Thymus (tissue), 11 donors: ENCODE measurements around the gene STMP1. TPM values are rescaled to one million over a fixed set of nuclear protein-coding genes. Genes with fewer than 3 reads are reported as not detected.

Source experiments
- DNase-seq, 9 donors: peaks; one replicate each; pipeline ENCODE4 v3.0.0-alpha.2; 2013; ENCODE audit warnings: low spot score in 9 of 9, low read depth in 6 of 9, missing footprints in 1 of 9
- H3K27ac ChIP-seq, 2 donors: one replicate each; pipeline ENCODE4 v1.5.1; 2013; ENCODE audit warnings: control low read depth in 1 of 2, low read depth in 1 of 2, low read length in 1 of 2, mild to moderate bottlenecking in 1 of 2, moderate library complexity in 1 of 2
- H3K27me3 ChIP-seq, 2 donors: one replicate each; pipeline ENCODE4 v1.5.1; 2013; ENCODE audit warnings: low read length in 1 of 2; ENCODE audit not compliant: control insufficient read depth in 2 of 2, insufficient read depth in 1 of 2
- H3K36me3 ChIP-seq, 2 donors: one replicate each; pipeline ENCODE4 v1.5.1; 2013; ENCODE audit warnings: low read length in 1 of 2, mild to moderate bottlenecking in 1 of 2, moderate library complexity in 1 of 2; ENCODE audit not compliant: control insufficient read depth in 2 of 2, insufficient read depth in 2 of 2
- H3K4me1 ChIP-seq, 2 donors: one replicate each; pipeline ENCODE4 v1.5.1; 2013; ENCODE audit warnings: low read length in 2 of 2; ENCODE audit not compliant: control insufficient read depth in 2 of 2, insufficient read depth in 2 of 2
- H3K4me3 ChIP-seq, 2 donors: one replicate each; pipeline ENCODE4 v1.5.1; 2013; ENCODE audit warnings: low read length in 2 of 2, control low read depth in 1 of 2, mild to moderate bottlenecking in 1 of 2
- H3K9me3 ChIP-seq, 2 donors: one replicate each; pipeline ENCODE4 v1.5.1; 2013; ENCODE audit warnings: low read length in 1 of 2, mild to moderate bottlenecking in 1 of 2; ENCODE audit not compliant: control insufficient read depth in 2 of 2, insufficient read depth in 1 of 2
- WGBS: extraction: QIAGEN DNeasy Blood & Tissue Kit; methylation state at CpG from one replicate; pipeline ENCODE4 v1.1.7; 2013; 5-methylcytosine and 5-hydroxymethylcytosine counted together
- polyA plus RNA-seq: library from polyadenylated mRNA; stranded (reverse); fragments of 200-250 nt; gene quantifications from one replicate; pipeline ENCODE4 v1.2.3, GENCODE V29; 2013
- total RNA-seq: library from RNA; stranded (reverse); fragments of 120-200 nt; gene quantifications from one replicate; pipeline ENCODE4 v1.2.4, GENCODE V29; 2013
- donor health status: healthy.

The STMP1 gene
- total and polyA plus RNA-seq, 2 donors = 13.4 to 60.1 TPM

DNA sequence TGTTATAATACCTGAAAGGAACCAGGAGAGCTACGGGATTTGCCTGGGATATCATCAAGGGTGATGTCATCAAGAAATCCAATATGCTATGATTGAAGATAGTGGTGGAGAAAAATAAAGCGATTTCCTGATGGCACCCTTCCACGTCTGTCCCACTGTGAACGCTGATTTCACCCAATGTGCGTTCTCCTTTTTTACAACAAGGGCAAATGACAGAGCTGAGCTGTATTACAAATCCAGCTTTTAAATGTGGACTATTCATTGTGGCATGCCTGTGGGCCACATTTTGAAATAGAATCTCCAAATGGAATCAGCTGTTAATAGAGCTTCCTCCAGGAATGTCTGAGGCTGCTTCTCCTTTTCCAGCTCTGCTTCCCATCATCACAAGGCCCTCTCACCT lies 42.4 kb downstream of the STMP1 start:
- Histone ChIP-seq H3K27ac (no peak overlapping the region), H3K27me3 (no peaks in the 10 kb centered on the region), H3K4me3 (no peak overlapping the region), H3K4me1 (no peaks in the 10 kb centered on the region), H3K36me3 (no peaks in the 10 kb centered on the region), H3K9me3 (no peaks in the 10 kb centered on the region)
- 85% methylated on average over 5 of the region's 5 CpGs for WGBS
- no peak for DNase-seq

- DNase-seq = no peak
- Histone ChIP-seq H3K27ac (no peak overlapping the region), H3K27me3 (no peaks in the 10 kb centered on the region), H3K4me3 (no peak overlapping the region), H3K36me3 (no peaks in the 10 kb centered on the region), H3K9me3 (peaks cover 0 to 4% of the 10 kb centered on the region in 2 donors), H3K4me1 (no peaks in the 10 kb centered on the region)
- 95% methylated on average over 20 of the region's 20 CpGs for WGBS
Observed at GRCh38 chr7:135706038-135706742, 43.9 kb downstream of the STMP1 start.

DNA sequence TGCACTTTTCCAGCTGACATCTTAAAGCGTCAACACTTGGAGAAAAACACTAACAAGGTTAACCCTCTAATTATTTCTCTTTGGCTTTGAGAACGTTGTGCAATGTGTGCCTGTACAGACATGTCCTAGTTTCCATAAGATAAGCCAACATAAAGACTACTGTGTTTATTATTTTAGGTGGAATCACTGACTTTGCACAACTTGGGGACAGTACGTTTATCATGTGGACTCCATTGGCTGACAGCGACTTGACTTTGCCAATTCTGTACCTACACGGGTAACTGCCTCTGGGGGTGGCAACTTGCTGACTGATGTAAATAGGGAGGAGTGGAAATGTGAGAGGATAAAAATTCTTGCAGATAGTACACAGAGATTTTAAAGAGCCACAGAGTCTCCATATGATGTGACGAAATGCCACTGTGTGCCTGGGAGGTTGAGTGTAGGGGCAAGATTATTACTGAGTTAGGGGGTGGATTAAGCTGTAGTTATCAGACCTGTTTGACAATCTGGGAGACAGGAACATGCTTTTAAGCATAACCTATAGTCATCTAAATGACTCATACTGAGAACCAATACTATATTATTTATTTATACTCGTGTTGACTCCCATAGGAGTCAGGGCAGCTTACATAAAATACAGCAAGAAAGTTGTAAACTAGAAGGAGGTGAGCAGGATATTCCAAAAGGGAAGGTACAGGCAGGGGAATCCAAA lies 44.7 kb downstream of the STMP1 start:
- H3K4me3 ChIP-seq = no peak overlapping the region
- H3K9me3 ChIP-seq = peaks cover 0 to 4% of the 10 kb centered on the region in 2 donors
- no peaks in the 10 kb centered on the region for H3K4me1 ChIP-seq
- H3K27ac ChIP-seq = peak overlapping the region in 1 of 2 donors; percentile 56
- H3K36me3 ChIP-seq = no peaks in the 10 kb centered on the region
- DNase-seq = no peak
- H3K27me3 ChIP-seq = no peaks in the 10 kb centered on the region
- 87% methylated on average over 7 of the region's 7 CpGs for WGBS

GRCh38 chr7:135707570-135707966 lies 45.3 kb downstream of the STMP1 start:
- Histone ChIP-seq H3K27me3 (no peaks in the 10 kb centered on the region), H3K4me1 (no peaks in the 10 kb centered on the region), H3K36me3 (no peaks in the 10 kb centered on the region), H3K9me3 (peaks cover 0 to 4% of the 10 kb centered on the region in 2 donors), H3K27ac (no peak overlapping the region), H3K4me3 (no peak overlapping the region)
- no peak for DNase-seq
- 77% methylated on average over 5 of the region's 5 CpGs for WGBS

DNA sequence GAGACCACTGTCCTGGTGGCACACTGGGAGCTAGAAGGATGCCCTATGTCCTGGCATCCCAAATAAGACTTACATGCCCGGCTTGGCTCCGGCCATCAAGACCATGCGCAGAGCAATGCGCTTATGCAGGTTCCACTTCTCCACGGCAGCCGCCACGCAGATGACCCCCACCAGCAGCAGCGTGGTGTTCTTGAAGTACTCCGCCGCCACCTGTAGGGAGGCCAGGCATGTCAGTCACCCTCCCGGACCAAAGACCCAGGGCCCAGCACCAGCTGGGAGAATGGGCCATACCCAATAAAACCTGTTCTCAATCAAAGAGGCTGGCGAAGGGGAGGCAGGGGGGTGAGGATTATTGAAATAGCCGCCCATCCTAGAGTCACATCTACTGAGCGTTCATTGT lies 45.7 kb downstream of the STMP1 start:
- no peak overlapping the region for H3K4me3 ChIP-seq

DNA sequence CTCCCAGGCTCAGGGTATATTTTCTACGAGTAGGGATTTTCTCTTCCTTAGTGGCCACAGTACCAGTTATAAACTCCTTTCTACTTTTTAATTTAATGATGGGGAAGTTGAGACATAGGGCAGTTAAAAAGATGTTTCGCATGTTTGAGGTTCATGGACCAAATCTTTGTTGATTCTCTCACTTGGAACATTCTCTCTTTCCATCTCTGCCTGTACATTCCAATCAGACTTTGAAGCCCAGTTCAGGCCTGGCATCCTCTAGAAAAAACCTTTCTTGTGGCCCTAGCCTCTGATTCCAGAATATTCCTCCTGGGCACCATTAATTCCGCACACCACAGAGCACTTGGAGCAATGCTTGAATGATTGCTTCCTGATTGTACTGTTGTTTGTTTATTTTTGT lies 47.2 kb downstream of the STMP1 start:
- Histone ChIP-seq H3K4me3 (no peak overlapping the region), H3K36me3 (no peaks in the 10 kb centered on the region), H3K9me3 (peaks cover 0 to 4% of the 10 kb centered on the region in 2 donors), H3K4me1 (no peaks in the 10 kb centered on the region), H3K27me3 (no peaks in the 10 kb centered on the region), H3K27ac (no peak overlapping the region)
- WGBS = 98% methylated on average over 3 of the region's 3 CpGs
- DNase-seq = no peak

More for the DNA sequence above, 45.7 kb downstream of the STMP1 start:
- H3K27ac ChIP-seq = no peak overlapping the region
- DNase-seq = no peak
- peaks cover 0 to 4% of the 10 kb centered on the region in 2 donors for H3K9me3 ChIP-seq
- H3K4me1 ChIP-seq = no peaks in the 10 kb centered on the region
- 96% methylated on average over 14 of the region's 14 CpGs for WGBS
- H3K27me3 ChIP-seq = no peaks in the 10 kb centered on the region
- no peaks in the 10 kb centered on the region for H3K36me3 ChIP-seq

- no peaks in the 10 kb centered on the region for H3K27me3 ChIP-seq
- peaks cover 0 to 4% of the 10 kb centered on the region in 2 donors for H3K9me3 ChIP-seq
- H3K4me3 ChIP-seq = no peak overlapping the region
- no peak overlapping the region for H3K27ac ChIP-seq
- WGBS = 47% methylated on average over 11 of the region's 11 CpGs
- DNase-seq = no peak
- no peaks in the 10 kb centered on the region for H3K4me1 ChIP-seq
- H3K36me3 ChIP-seq = no peaks in the 10 kb centered on the region
Observed at GRCh38 chr7:135710417-135711138, 48.3 kb downstream of the STMP1 start.

- Histone ChIP-seq H3K4me1 (no peaks in the 10 kb centered on the region), H3K9me3 (peaks cover 0 to 4% of the 10 kb centered on the region in 2 donors), H3K27me3 (no peaks in the 10 kb centered on the region), H3K27ac (no peak overlapping the region), H3K36me3 (no peaks in the 10 kb centered on the region), H3K4me3 (no peak overlapping the region)
- WGBS = 64% methylated on average over 8 of the region's 8 CpGs
- DNase-seq = no peak
Observed at GRCh38 chr7:135711139-135711469, 48.8 kb downstream of the STMP1 start.

DNA sequence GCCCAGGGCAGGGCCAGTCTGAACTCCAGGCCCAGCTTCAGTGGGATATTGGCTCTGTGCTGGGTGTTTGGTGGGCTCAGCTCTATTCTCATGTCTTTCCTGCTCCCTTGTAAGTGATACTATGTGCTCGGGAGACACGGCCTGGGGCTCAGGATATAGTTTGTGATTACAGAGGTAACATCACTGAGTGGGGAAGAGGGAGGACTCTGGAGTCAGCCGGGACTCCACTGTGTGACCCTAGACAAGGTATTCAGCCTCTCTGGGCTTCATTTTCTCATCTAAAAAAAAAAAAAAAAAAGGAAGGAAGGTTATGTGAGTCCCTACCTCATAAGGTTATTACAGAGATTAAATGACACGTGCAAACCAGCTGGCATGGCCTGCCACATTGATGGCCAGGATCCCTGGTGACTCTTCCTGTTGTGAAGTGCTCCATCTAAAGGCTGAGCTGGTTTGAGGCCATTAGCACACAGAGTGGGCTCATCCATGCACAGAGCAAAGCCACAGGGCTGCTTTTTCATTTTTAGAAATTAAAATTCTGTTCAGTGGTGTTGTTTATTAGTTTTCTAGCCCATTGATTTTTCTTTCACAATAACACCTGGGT lies 50.0 kb downstream of the STMP1 start:
- H3K9me3 ChIP-seq = peaks cover 0 to 4% of the 10 kb centered on the region in 2 donors
- 89% methylated on average over 4 of the region's 4 CpGs for WGBS
- DNase-seq = no peak
- no peak overlapping the region for H3K27ac ChIP-seq
- H3K4me3 ChIP-seq = no peak overlapping the region
- no peaks in the 10 kb centered on the region for H3K27me3 ChIP-seq
- no peaks in the 10 kb centered on the region for H3K4me1 ChIP-seq
- no peaks in the 10 kb centered on the region for H3K36me3 ChIP-seq
